ENCODE data around the gene BCKDHB.

The BCKDHB gene

DNA sequence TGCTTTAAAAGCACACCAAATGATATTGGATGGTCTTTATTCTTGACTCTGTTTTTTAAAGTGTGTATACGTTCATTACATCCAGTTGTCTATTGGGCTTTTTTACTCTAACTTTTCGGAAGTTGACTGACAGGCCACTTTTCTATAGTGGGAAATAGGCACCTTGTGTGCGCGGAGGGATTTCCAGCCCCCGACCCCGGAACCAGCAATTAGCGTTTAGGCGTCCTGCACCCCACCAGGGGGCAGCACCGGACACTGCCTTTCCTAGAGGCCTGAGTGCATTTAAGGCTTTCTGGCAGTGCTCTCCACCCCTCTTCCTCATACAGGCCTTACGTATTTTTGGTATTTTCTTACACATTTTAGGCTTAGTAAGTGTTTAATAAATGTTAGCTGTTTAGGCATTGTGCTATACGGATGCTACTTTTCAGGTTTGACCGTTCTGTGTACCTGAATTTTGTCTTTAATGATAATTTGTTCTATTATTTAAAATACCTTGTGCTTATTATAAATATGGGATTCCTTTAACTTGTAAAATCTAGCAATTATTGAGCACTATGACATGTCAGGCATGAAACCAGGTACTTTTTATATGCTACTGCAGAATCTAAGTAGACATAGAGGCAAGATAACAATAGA is 231.8 kb downstream of the BCKDHB start:
- peak; percentile 15 for DNase-seq

DNA sequence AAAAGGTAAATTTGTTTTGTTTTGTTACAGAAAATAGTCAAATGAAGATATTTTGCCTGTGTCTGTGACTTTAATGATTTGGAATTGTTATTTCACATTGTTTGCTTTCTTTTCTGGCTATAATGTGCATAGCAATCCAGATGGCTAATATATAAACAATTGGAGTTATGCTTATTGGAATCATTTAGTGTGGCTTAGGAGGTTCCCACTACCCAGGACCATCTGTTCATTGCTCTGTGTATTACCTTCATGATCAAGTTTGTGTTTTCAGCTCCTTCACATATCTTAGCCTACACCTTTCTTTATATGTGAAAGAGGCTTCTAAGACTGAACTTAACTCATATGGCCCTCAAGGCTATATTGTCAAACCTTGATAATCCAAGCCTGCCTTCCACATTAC is 232.9 kb downstream of the BCKDHB start:
- DNase-seq, result no peak

DNA sequence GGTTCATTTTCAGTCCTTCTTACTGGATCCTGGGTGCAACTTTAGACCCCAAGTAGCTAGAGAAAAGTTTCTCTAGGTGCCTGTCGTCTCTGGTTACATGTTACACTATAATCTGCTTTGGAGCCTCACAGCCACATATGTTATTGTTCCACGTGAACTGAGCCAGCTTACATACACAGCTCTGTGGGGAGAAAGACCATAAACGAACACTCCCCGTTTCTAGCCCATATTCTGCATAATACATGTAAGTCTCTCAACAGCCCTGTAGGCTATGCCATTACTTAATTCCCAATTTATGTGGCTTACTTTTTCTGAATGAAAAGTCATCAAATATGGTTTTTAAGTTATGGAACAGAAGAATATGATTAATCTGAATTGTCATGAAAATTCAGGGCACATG is 233.8 kb downstream of the BCKDHB start:
- no peak for DNase-seq

DNA sequence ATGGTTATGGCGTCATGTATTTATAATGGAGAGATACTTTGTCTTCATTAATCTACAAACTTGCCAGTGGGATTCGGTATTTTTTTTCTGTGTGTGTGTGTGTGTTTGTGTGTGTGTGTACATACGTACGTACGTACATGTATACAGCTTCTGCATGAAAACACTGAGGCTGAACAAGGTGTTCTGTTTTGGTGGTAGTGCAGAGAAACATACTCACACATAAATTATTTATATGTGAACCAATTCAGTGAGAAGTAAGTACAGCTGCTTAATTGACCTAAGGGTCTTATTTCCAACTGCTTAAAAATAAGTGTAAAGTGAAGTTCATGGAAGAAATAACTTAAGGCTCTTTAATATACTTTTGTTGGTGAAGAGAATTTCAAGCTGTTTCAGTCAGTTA is 234.2 kb downstream of the BCKDHB start:
- DNase-seq, result no peak

DNA sequence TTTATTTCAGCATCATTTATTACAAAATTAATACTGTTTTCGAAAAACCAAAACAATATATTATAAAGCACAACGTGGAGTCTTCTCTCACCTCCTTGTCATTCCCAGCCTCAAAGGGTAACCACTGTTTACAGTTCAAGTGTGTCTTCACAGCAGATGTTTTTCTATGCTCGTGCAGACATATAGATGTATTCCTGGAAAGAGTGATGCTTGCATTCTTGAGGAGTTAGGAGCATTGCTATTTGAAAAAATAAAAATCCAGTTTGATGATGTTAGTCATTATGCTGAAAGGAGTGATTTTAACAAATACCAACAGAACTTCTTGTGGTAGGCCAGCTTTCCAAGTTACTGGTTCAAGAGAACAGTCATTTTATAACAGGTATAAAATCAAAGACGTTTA is 234.9 kb downstream of the BCKDHB start:
- no peak for DNase-seq

DNA sequence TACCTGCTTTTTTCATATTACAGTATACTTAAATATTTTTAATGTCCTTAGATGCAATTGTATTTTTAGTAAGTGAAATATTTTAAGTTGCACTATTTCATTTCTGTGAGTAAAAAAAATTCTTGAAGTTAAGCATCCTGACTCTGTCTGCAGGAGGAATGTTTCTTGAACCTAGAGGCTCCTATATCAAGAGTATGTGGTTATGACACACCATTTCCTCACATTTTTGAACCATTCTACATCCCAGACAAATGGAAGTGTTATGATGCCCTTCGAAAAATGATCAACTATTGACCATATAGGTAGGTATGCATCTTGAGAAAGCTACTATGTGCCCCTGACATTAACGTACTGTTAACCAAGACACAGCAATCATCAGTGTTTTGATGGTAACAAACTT is 237.0 kb downstream of the BCKDHB start:
- DNase-seq, result no peak

DNA sequence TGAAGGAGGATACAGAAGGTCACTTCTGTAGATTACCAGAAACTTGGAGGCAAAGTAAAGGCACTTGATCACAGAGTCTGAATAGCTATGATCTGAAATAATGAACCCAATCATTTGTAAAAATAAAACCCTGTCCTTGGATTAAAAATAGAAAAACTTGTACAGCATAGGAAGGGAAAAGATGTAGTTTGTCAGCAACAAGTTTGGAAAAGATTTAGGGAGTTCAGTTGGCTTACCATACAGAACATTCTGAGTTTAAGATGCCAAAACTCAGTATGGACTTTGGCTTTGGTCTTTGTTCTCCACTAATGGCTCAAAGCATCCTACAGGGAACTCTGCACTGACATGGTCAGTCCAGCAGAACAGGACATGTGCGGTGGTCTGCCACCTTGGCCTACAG is 240.6 kb downstream of the BCKDHB start:
- no peak for DNase-seq

DNA sequence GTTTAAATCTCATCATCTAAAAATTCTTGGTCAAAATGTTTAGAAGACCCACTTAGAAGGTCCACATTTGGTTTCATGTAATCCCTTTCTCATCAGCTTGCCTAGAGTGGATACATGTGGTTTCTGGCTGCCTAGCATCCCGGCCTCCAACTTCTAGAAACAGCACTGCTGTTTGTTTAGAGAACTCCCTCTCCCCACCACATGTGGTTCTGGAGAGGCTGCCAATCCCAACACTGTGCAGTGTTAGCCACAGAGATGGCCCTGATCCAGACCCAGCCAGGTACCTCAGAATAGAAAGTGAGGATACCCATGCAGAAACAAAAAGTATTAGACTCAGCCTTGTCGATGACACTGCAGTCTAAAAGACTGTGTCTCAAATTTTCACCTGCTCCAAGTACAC is 241.8 kb downstream of the BCKDHB start:
- DNase-seq, result no peak

DNA sequence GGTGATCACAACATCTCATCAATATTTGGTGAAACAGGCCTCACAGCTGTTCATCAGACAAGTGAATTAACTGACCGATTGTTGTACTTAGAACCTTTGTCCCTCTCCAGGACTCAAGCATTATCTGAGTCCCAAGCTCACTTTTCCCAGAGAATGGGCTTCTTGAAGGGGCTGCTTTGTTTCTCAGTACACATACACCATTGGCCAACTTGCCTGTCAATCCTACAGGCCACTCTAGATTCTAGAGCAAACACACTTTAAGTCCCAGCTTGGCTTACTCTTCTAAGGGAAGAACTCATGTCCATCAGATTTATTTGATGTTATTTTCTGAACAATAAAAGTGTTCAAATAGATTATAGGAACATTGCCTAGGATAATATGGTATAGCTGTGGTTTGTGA is 249.5 kb downstream of the BCKDHB start:
- DNase-seq, result no peak

DNA sequence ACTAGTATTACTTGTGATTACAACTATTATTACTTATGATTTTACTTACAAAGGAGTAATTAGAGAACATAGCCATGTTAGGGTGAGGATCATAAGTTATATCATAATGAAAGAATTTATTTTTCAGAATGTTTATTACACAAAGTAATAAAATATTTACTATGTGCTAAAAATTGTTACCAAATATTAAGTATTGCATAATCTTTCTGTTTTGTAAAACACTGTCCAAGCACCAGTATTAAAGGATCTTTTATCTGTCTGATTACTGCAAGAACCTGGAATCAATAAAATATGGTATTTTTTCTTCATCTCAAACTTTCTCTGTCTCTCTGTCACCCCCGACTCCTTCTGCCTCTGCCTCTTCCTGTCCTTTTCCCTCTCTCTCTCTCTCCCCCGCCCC is 250.1 kb downstream of the BCKDHB start:
- DNase-seq, result no peak

DNA sequence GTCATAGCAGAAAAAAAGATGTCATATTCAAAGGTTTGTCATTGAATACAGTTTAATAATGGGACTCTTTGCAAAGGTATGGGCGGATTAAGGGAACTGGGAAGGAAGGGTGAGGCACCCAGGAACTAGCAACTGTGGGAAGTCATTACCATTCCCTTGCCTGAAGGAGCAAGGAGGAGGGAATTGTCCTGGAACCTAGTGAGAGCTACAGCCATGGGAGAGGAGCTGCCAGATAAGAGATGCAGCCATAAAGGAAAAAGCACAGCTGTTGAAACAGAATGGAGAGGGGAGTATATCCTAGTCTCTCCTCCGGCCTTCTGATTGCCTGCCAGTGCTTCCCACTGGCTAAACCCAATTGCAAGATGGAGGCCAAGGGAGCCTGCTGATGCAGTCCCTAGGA is 250.6 kb downstream of the BCKDHB start:
- no peak for DNase-seq

DNA sequence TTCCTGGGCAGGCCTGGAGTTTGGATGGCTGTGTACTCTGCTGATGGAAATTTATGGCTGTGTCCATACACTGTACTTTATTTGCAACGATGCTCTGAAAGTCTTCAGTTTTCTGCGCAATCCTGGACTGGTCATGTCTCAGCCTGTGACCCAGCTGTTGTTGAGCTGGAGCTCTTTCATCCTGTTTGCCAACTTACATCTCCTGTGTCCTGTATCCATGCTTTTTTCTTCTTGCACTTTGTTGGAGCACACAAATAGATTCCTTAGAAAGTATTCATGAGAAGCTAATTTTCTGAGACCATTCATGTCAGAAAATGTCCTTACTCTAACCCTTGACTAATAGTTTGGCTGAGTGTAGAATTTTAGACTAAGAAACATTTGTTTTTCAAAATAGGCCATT is 251.2 kb downstream of the BCKDHB start:
- no peak for DNase-seq

DNA sequence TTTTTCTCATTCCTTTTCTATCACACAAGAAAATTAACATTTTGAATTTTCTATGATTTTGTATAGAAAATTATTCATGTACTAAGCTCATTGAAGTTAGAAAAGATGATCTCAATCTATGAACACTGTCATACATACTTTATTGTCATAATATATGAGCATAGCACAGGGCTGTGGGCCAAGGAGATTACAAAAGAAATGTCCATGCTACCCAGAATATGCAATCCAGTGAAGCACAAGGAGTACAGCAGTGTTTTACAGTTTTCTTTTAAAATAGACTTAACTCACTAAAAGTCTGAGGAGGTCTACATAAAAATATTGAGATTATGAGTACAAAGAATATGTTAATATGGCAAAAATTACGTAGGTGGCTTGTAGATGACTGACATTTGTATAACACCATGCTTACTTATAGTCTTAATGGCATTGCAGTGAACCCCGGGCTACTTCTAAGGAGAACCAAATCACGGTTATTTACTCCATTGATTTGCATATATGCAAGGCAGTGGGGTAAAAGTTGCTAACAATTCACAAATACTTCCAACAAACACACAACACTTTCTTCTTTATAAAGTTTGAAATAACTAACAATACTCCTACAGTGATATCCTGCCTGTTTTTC is 257.1 kb downstream of the BCKDHB start:
- DNase-seq, result peak; percentile 49

DNA sequence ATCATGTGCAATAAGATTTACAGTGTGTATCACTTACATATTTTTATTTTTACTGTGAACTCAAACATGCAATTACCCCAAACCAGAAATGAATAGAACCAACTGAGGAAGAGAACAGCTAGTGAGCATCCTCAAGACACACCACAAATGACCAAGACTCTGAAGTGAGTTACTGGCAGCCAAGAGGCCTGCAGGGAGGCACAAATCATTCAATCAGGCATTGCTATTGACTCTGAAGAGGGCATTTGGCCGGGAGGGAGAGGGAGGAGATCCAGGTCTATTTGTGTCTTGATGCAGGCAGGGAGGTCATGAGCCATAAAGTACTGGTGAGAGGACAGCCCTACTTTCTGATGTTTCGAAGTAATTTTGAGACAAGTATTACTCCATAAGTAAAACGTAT is 257.7 kb downstream of the BCKDHB start:
- DNase-seq, result peak; percentile 15

DNA sequence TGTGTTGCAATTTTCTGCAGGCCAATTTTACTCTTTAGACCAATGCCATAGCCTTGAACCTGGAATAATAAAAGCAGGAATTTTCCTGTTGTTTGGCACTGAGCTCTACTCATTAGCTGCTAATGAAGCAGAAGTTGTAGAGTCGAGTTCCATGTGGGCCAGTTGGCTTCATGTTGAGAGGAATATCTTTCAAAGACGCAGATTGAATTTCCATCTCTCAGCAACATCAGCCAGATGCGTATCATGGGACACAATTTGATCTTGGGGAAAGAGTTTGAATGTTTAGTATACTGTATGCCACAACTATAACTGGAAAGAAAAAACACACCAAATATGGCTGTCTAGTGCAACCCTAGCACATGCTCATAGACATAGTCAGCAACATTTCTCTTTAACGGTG is 259.6 kb downstream of the BCKDHB start:
- no peak for DNase-seq

DNA sequence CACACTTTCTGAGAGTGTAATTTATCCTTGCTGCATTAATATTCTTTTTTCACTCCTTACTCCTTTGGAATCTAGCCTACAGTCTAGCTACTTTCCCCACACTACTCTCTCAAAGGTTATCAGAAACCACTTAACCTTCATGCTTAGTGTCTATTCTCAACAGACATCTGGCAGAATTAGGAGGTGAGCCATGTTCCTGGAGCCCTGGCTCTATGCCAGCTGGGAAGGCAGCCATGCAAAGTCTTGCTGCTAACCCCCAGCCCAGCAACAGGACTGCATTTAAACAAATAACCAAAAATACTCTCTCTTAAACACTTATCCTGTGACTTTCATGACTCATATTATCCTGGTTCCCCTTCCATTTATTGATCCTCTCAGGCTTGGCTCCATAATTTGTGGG is 260.2 kb downstream of the BCKDHB start:
- no peak for DNase-seq

DNA sequence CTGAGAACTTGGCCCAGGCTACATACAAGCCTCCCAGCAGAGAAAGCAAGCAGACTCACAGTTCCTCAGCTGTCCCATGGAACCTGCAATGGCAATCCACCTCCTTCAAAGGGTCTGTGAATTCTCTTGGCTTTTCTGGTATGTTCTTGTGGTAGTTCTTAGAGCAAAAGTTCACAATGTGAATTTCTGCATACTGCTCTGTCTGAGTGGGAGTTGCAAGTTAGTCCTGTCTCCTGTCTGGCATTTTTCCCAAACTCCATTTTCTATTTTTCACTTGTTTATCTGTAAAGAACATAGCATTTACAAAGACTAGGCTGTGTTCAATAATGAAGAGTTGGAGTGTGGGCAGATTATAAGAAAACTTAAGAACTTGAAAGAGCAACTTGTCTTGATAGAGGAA is 269.9 kb downstream of the BCKDHB start:
- DNase-seq, result no peak

DNA sequence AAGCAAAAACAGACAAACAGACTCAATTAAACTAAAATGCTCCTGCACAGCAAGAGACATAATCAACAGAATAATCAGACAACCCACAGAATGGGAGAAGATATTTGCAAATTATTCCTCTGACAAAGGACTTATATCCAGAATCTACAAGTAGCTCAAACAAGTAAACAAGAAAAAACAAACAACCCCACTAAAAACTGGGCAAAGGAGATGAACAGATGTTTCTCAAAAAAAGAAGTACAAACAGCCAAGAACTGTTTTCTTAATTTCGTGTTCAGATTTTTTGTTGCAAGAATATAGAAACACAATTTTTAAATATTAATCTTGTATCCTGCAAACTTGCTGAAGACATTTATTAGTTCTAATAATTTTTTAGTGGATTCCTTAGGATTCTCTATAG is 274.1 kb downstream of the BCKDHB start:
- DNase-seq, result no peak

DNA sequence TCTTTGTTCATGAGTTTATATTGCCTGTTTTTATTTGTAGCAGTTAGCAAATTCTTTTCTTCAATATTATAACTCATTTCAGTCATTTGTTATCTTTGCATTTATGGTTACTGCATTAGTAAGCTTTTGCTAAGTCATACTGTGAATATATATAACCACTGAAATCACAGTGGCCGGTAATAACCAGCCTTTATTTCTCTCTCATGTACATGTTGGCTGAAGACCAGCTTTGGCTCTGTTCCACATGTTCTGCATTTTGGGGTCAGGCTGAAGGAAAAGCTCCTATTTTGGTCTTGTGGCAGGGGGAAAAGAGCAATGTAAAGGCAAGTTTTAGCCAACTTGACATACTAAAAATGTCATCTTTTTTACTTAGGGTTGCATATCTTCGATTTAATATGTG is 276.3 kb downstream of the BCKDHB start:
- no peak for DNase-seq

DNA sequence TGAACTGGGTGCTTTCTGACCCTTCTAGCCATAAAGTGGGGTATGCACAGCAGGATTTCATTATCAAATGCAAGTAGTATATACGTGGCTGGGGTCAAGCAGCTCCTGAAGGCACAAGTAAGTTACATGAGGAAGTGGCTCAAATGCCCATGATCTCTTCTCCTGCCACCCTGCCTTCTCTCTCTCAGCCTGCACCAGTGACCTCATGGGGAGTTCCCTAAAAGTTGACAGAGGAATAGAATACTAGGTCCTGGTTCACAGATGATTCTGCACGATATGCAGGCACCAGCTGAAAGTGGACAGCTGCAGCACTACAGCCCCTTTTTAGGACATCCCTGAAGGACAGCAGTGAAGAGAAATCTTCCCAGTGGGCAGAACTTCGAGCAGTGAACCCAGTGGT is 282.0 kb downstream of the BCKDHB start:
- DNase-seq, result no peak

Data from HCEC 1CT (cell line).